H1 (cell line): ENCODE data around the gene CNNM2. TPM values are rescaled to one million over a fixed set of nuclear protein-coding genes. Genes with fewer than 3 reads are reported as not detected.

Experiments
- BCL11A ChIP-seq, 2 experiments: IDR thresholded peaks; one replicate each; pipeline ENCODE4 v1.6.1; 2011; ENCODE audit warnings: low read depth in 2 of 2, low read length in 2 of 2, mild to moderate bottlenecking in 2 of 2
- GTF2F1 ChIP-seq: IDR thresholded peaks from 2 replicates; pipeline ENCODE4 v1.6.1; 2012; ENCODE audit warnings: low read depth, low read length, improper control_type of control experiment, borderline replicate concordance
- NRF1 ChIP-seq: IDR thresholded peaks from 2 replicates; pipeline ENCODE4 v1.6.1; 2011; ENCODE audit warnings: mild to moderate bottlenecking, low read depth, low read length, improper control_type of control experiment
- RXRA ChIP-seq: IDR thresholded peaks from 2 replicates; pipeline ENCODE4 v1.6.1; 2011; ENCODE audit warnings: low read depth, mild to moderate bottlenecking, low read length, moderate library complexity; ENCODE audit not compliant: insufficient read depth
- SUZ12 ChIP-seq: fragments of 200-600 bp; sonication (generic); IDR thresholded peaks from 2 replicates; pipeline ENCODE4 v1.6.1; 2012; ENCODE audit warnings: mild to moderate bottlenecking, inconsistent platforms, low read length, moderate library complexity, mixed read lengths
- TAF1 ChIP-seq: IDR thresholded peaks from 2 replicates; pipeline ENCODE4 v1.6.1; 2011; ENCODE audit warnings: mild to moderate bottlenecking, low read depth, low read length
- polyA plus RNA-seq, 7 experiments: library from polyadenylated mRNA; depleted of rRNA in 3 of 7; stranded (reverse) in 5 of 7; unstranded in 2 of 7; fragments of >200 nt in 5 of 7; fragments of 200-250 nt in 2 of 7; gene quantifications; 1 replicate in 5 of 7; 2 replicates in 1 of 7; 4 replicates in 1 of 7; pipeline versions ENCODE4 v1.2.1 to v1.2.3, GENCODE V29; 2011 to 2013; ENCODE audit warnings: missing spikeins in 2 of 7, mixed read lengths in 2 of 7
- total RNA-seq: library from RNA; stranded (reverse); fragmentation: NEBNext Ultra II Directional; extraction: Animal tissue kit (Norgen Biotek cat#: 25700); gene quantifications from 2 replicates; pipeline ENCODE4 v1.2.1, GENCODE V29; 2021

Gene CNNM2
- total and polyA plus RNA-seq, 2 of the 8 experiments (the other 6 are each of a cell fraction or from before 2014, with no cell fraction given) = 7.3 to 23.6 TPM

GRCh38 chr10:103078676-103079075 lies 160.6 kb downstream of the CNNM2 start (continued):
- no peak for TF ChIP-seq RXRA
- TF ChIP-seq GTF2F1 = no peak
- TF ChIP-seq NRF1 = no peak
- no peak for TF ChIP-seq BCL11A (IDR thresholded peaks at IDR 0.05; ENCODE audit: low read depth in 2 of 2, low read length in 2 of 2)
- no peak for TF ChIP-seq SUZ12
- TF ChIP-seq TAF1 = no peak
